ENCODE results near the gene UMODL1.
A peak's percentile ranks its signal among the peaks of the same experiment; 100 is the strongest.

The UMODL1 gene

GRCh38 chr21:42142141-42142540 is 71.0 kb downstream of the UMODL1 start:
- TF ChIP-seq CTCF (IDR thresholded peaks at IDR 0.05), result no peak

GRCh38 chr21:42142627-42143026 is 71.5 kb downstream of the UMODL1 start:
- TF ChIP-seq CTCF (IDR thresholded peaks at IDR 0.05), result no peak

GRCh38 chr21:42143111-42143510 is 72.0 kb downstream of the UMODL1 start:
- TF ChIP-seq CTCF (IDR thresholded peaks at IDR 0.05), result no peak

GRCh38 chr21:42144221-42144620 is 73.1 kb downstream of the UMODL1 start:
- no peak for TF ChIP-seq CTCF (IDR thresholded peaks at IDR 0.05)

- TF ChIP-seq CTCF (IDR thresholded peaks at IDR 0.05), result no peak
Observed at GRCh38 chr21:42144679-42145568, 73.8 kb downstream of the UMODL1 start.

GRCh38 chr21:42145569-42146272 is 74.6 kb downstream of the UMODL1 start:
- TF ChIP-seq CTCF (IDR thresholded peaks at IDR 0.05), result peak; percentile 83

GRCh38 chr21:42146273-42146805 is 75.2 kb downstream of the UMODL1 start:
- no peak for TF ChIP-seq CTCF (IDR thresholded peaks at IDR 0.05)

All from LNCAP (cell line).